Measurements from ENCODE around the gene SPEF2. TPM values are rescaled to one million over a fixed set of nuclear protein-coding genes. Genes with fewer than 3 reads are reported as not detected.

The SPEF2 gene
- total RNA-seq, 1 donor from 2014 or later: 0.96 TPM

- no peak overlapping the region for H3K4me3 Mint-ChIP-seq (ENCODE audit: unreplicated experiment)
- no peaks in the 10 kb centered on the region for H3K36me3 Mint-ChIP-seq (ENCODE audit: unreplicated experiment)
- no peaks in the 10 kb centered on the region for H3K27me3 Mint-ChIP-seq (ENCODE audit: unreplicated experiment)
- no peak for TF ChIP-seq CTCF (IDR thresholded peaks at IDR 0.05; ENCODE audit: partially characterized antibody, unreplicated experiment)
- H3K27ac Mint-ChIP-seq (ENCODE audit: unreplicated experiment): no peak overlapping the region
- H3K4me1 Mint-ChIP-seq (ENCODE audit: low read depth, unreplicated experiment): no peaks in the 10 kb centered on the region
- H3K9me3 Mint-ChIP-seq (ENCODE audit: unreplicated experiment): no peaks in the 10 kb centered on the region
- no peak for DNase-seq
These were observed 171.1 kb downstream of the SPEF2 start for GRCh38 chr5:35788724-35789123.

- DNase-seq: no peak
- Mint-ChIP-seq H3K36me3 (ENCODE audit: unreplicated experiment) (no peaks in the 10 kb centered on the region), H3K27ac (ENCODE audit: unreplicated experiment) (no peak overlapping the region), H3K9me3 (ENCODE audit: unreplicated experiment) (no peaks in the 10 kb centered on the region), H3K4me3 (ENCODE audit: unreplicated experiment) (no peak overlapping the region), H3K27me3 (ENCODE audit: unreplicated experiment) (no peaks in the 10 kb centered on the region), H3K4me1 (ENCODE audit: low read depth, unreplicated experiment) (no peaks in the 10 kb centered on the region)
- TF ChIP-seq CTCF (IDR thresholded peaks at IDR 0.05; ENCODE audit: partially characterized antibody, unreplicated experiment): no peak
These were observed 172.2 kb downstream of the SPEF2 start for GRCh38 chr5:35789732-35790456.

- no peak for TF ChIP-seq CTCF (IDR thresholded peaks at IDR 0.05; ENCODE audit: partially characterized antibody, unreplicated experiment)
- H3K9me3 Mint-ChIP-seq (ENCODE audit: unreplicated experiment): no peaks in the 10 kb centered on the region
- no peak for DNase-seq
- H3K27me3 Mint-ChIP-seq (ENCODE audit: unreplicated experiment): no peaks in the 10 kb centered on the region
- no peaks in the 10 kb centered on the region for H3K4me1 Mint-ChIP-seq (ENCODE audit: low read depth, unreplicated experiment)
- no peak overlapping the region for H3K4me3 Mint-ChIP-seq (ENCODE audit: unreplicated experiment)
- H3K36me3 Mint-ChIP-seq (ENCODE audit: unreplicated experiment): no peaks in the 10 kb centered on the region
- no peak overlapping the region for H3K27ac Mint-ChIP-seq (ENCODE audit: unreplicated experiment)
These were observed 172.8 kb downstream of the SPEF2 start for GRCh38 chr5:35790457-35790822.

GRCh38 chr5:35794328-35794619 lies 176.6 kb downstream of the SPEF2 start:
- no peaks in the 10 kb centered on the region for H3K4me1 Mint-ChIP-seq (ENCODE audit: low read depth, unreplicated experiment)
- no peaks in the 10 kb centered on the region for H3K9me3 Mint-ChIP-seq (ENCODE audit: unreplicated experiment)
- no peak overlapping the region for H3K27ac Mint-ChIP-seq (ENCODE audit: unreplicated experiment)
- H3K27me3 Mint-ChIP-seq (ENCODE audit: unreplicated experiment): peaks cover 4% of the 10 kb centered on the region
- no peak overlapping the region for H3K4me3 Mint-ChIP-seq (ENCODE audit: unreplicated experiment)
- TF ChIP-seq CTCF (IDR thresholded peaks at IDR 0.05; ENCODE audit: partially characterized antibody, unreplicated experiment): no peak
- DNase-seq: no peak
- H3K36me3 Mint-ChIP-seq (ENCODE audit: unreplicated experiment): no peaks in the 10 kb centered on the region

- H3K27ac Mint-ChIP-seq (ENCODE audit: unreplicated experiment): no peak overlapping the region
- no peak for DNase-seq
- no peaks in the 10 kb centered on the region for H3K4me1 Mint-ChIP-seq (ENCODE audit: low read depth, unreplicated experiment)
- no peaks in the 10 kb centered on the region for H3K36me3 Mint-ChIP-seq (ENCODE audit: unreplicated experiment)
- TF ChIP-seq CTCF (IDR thresholded peaks at IDR 0.05; ENCODE audit: partially characterized antibody, unreplicated experiment): no peak
- H3K9me3 Mint-ChIP-seq (ENCODE audit: unreplicated experiment): no peaks in the 10 kb centered on the region
- peaks cover 4% of the 10 kb centered on the region for H3K27me3 Mint-ChIP-seq (ENCODE audit: unreplicated experiment)
- no peak overlapping the region for H3K4me3 Mint-ChIP-seq (ENCODE audit: unreplicated experiment)
These were observed 177.2 kb downstream of the SPEF2 start for GRCh38 chr5:35794684-35795375.

Data from glutamatergic neuron (in vitro differentiated cells).